ENCODE results near the gene CDK6.
A peak's percentile ranks its signal among the peaks of the same experiment; 100 is the strongest.

Gene CDK6

GRCh38 chr7:92704858-92705257 lies 131.5 kb downstream of the CDK6 start:
- DNase-seq, result no peak

- DNase-seq, result no peak
Observed at GRCh38 chr7:92702535-92702934, 133.8 kb downstream of the CDK6 start.

- DNase-seq, result no peak
Observed at GRCh38 chr7:92699966-92700514, 136.3 kb downstream of the CDK6 start.

- no peak for DNase-seq
Observed at GRCh38 chr7:92699560-92699959, 136.8 kb downstream of the CDK6 start.

- peak in 2 of 3 experiments; percentile 16 to 49 for DNase-seq
Observed at GRCh38 chr7:92698237-92698841, 138.0 kb downstream of the CDK6 start.

- no peak for DNase-seq
Observed at GRCh38 chr7:92697414-92697813, 139.0 kb downstream of the CDK6 start.

- no peak for DNase-seq
Observed at GRCh38 chr7:92697012-92697411, 139.4 kb downstream of the CDK6 start.

GRCh38 chr7:92696584-92696983 lies 139.8 kb downstream of the CDK6 start:
- DNase-seq, result no peak

GRCh38 chr7:92695308-92696261 lies 140.8 kb downstream of the CDK6 start:
- peak in 1 of 3 experiments; percentile 59 for DNase-seq

- DNase-seq, result no peak
Observed at GRCh38 chr7:92694211-92694610, 142.2 kb downstream of the CDK6 start.

GRCh38 chr7:92693519-92693918 lies 142.9 kb downstream of the CDK6 start:
- DNase-seq, result no peak

- DNase-seq, result peak; percentile 17 to 79 (median 35)
Observed at GRCh38 chr7:92691578-92691977, 144.8 kb downstream of the CDK6 start.

GRCh38 chr7:92685136-92686042 lies 151.0 kb downstream of the CDK6 start:
- no peak for DNase-seq

GRCh38 chr7:92684274-92684673 lies 152.1 kb downstream of the CDK6 start:
- no peak for DNase-seq

- peak in 1 of 3 experiments; percentile 16 for DNase-seq
Observed at GRCh38 chr7:92682903-92683539, 153.4 kb downstream of the CDK6 start.

GRCh38 chr7:92682330-92682729 lies 154.0 kb downstream of the CDK6 start:
- no peak for DNase-seq

GRCh38 chr7:92681633-92682032 lies 154.7 kb downstream of the CDK6 start:
- no peak for DNase-seq

GRCh38 chr7:92680442-92680841 lies 155.9 kb downstream of the CDK6 start:
- DNase-seq, result no peak

GRCh38 chr7:92678291-92678920 lies 158.0 kb downstream of the CDK6 start:
- peak in 2 of 3 experiments; percentile 24 to 63 for DNase-seq

GRCh38 chr7:92674379-92674778 lies 162.0 kb downstream of the CDK6 start:
- DNase-seq, result peak; percentile 37 to 85 (median 63)

- DNase-seq, result no peak
Observed at GRCh38 chr7:92671505-92672169, 164.7 kb downstream of the CDK6 start.
